HG02973 (cell line): Measurements from ENCODE around the gene STAB2.
"Not testable (repeated sequence)": the region's sequence is repeated elsewhere in the genome, so short reads cannot be mapped to it uniquely, and the experiment has no call there.

Source experiments
- ATAC-seq: cut with Tn5 transposase; IDR thresholded peaks from one replicate; pipeline ENCODE4 v1.9.1; 2021; ENCODE audit warnings: moderate library complexity; ENCODE audit not compliant: unreplicated experiment

STAB2 gene

DNA sequence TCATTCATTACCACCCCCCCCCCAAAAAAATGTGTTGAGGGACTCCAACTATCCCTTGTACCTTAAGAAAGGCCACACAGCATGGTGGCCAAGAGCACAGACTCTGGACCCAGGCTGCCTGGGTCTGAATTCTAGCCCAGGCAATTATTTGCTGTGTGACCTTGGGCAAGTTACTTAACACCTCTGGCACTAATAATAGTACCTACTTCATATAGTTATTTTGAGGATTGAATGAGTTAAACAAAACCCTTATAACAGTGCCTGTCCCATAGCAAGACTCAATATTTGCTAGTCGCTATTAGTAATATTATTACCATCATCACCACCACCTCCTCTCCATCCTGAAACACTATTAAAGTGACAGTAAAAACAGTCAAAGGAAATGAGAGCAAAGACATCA lies 216.8 kb downstream of the STAB2 start:
- ATAC-seq = no peak

DNA sequence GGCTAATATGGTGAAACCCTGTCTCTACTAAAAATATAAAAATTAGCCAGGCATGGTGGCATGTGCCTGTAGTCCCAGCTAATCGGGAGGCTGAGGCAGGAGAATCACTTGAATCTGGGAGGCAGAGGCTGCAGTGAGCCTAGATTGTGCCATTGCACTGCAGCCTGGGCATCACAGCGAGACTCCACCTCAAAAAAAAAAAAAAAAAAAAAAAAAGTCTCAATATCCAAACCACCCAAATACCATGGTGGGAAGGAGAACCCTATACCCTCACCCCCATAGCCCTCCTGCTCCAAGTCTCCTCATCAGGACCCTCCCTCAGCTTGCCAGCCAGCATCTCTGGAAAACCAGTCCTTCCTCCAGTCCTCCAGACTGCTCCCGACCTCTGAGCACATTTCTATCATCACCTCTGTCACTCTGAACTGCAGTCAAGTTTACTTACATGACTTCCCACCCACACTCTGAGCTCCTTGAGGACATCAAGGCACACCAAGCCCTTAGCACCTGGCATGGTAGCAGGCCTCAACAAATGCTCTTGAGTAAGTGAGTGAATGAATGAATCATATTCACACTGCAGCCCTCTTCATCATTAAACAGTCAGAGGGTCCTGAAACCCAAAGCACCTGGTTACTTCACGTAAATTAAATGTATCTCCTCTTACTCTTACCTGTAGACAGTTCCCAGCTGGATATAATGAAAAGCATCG lies 218.7 kb downstream of the STAB2 start:
- no peak for ATAC-seq

DNA sequence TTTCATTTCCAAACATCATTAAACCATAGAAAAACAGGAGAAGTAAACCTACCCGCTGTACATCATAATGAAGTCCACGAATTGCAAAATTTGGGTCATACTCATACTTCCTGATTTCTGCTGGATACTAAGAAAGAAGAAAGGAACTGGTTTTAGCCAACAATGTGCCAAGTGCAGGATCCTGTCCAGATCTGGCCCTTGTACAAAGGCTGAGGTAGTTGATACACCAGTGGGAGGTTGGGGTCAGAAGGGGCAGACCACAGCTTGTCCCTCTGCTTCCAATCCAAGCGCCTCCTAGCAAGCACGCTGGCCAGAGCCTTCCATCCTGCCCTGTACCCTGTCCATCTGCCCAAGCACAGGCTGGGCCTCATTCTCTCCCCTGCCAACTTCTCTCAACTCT lies 219.7 kb downstream of the STAB2 start:
- no peak for ATAC-seq

DNA sequence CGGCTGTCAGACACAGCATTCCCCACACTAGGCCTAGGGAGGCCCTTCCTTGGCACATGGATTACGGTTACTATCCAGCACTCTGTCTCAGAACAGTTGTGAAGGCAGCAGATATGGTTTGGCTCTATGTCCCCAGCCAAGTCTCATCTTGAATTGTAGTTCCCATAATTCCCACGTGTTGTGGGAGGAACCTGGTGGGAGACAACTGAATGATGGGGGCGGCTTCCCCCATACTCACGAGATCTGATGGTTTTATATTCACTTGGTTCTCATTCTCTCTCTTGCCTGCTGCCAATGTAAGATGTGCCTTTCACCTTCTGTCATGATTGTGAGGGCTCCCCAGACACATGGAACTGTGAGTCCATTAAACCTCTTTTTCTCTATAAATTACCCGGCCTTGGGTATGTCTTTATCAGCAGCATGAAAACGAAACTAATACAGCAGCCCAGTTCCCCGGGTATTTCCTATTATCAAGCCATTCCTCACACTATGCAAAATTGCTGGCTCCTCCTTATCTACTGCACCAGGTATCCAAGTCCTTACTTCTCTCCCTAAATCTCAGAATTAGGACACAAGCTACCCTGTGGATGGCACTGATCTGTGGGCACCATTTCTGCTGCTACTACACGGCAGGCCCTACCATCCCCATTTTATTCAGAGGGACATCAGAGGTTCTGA lies 220.6 kb downstream of the STAB2 start:
- no peak for ATAC-seq

DNA sequence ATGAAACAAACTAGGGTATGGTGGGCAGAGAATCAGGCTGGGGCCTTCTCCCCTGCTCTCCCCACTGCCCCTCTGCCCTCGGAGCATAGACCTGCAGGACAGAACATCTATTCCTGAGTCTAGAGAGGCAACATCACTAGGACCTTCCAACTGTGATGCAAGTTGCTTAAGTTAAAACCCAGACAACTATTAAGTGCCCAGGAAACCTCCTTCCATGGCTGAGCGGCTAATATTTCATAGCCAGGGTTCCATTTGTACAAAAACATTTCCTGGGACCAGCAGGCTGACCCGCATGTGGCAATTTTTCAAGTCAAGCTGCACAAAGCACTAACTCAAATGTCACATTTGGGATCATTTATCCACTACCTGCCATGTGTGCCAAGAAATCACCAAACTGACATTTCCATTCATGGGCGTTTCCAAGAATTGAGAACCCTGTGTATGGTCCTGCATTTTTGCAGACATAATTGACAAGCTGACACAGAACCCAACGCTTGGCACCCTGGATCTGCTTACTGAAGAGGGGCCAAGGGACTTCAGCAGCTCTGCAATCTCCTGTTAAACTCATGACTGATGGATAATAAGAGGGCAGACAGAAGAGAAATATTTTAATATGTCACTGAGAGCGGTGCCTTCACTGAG lies 221.3 kb downstream of the STAB2 start:
- no peak for ATAC-seq

DNA sequence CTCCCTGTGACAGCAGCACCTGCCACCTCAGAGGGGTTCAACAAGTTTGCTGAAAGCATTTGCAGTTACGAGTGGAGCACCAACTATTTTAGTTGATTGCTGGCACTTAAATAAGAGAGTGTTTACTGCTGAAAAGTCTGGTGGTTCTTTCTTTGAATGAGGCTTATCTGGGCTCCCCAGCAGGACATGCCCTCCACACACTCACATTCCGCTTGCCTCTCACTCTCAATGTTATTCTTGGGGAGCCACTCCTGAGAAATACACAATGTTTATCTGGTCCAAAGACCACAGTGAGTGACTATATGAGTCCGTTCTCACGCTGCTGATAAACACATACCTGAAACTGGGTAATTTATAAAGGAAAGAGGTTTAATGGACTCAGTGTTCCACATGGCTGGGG lies 222.1 kb downstream of the STAB2 start:
- ATAC-seq = no peak

DNA sequence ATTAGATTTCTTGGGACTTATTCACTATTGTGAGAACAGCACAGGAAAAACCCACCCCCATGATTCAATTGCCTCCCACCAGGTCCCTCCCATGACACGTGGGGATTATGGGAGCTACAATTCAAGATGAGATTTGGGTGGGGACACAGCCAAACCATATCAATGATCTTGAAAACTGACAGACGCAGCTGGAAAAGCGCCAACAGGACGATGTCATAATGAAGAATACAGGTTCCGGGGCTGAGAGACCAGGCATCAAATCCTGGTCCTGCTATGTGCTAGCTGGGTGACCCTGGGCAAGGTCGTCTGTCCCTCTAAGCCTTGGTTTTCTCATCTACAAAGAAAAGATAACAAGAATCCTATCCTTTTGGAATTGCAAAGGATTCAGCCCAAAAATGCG lies 222.6 kb downstream of the STAB2 start:
- ATAC-seq = not testable (repeated sequence)

DNA sequence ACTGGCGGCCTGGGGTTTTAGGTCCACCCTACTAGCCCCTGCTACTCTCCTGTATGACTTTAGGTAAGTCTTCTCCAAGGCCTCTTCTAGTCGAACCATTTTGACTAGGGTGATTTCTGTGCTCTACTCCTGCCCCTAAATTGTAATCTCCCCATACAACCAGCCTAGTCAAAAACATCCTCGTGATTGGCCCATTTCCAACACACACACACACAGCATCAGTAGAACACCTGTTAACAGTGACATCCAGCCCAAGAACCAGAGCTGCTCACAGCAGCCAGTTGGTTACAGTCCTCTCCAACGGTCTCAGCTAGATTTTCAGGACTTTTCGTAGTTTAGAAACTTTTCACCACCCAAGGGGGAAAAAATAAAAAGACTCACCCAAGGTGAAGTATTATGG lies 223.0 kb downstream of the STAB2 start:
- ATAC-seq = no peak

DNA sequence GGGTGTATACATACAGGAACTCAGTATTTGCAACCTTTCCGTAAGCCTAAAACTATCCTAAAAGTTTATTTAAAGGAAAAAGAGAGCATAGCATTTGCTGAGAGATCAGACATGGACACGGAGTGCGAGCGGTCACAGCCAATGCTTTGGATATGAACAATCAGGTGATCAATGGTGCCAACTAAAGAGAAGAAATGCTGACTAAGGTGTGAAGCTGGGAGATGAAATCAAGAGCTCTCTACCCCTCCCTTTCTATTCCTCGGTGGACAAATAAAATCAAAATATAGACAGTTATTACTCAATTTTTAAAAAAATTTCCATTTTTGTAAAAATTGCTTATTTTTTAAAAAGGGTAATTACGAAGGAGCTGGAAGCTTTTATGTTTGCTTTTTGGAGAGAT lies 224.7 kb downstream of the STAB2 start:
- no peak for ATAC-seq

DNA sequence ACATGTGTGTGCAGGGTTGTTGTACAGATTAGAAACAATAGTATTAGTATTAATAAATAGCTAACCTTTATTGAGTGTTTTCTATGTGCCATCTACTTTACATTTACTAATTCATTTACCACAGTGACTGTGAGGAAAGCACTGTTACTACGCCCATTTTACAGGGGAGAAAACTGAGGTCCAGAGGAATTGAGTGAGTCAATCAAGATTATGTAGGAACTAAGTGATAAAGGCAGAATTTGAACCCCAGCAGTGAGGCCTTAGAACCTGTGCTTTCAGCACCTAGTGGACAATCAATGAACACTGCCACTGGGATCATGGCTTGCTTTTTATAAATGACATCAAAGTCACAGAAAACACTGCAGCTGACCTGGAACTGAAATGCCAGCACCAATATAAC lies 225.7 kb downstream of the STAB2 start:
- no peak for ATAC-seq

DNA sequence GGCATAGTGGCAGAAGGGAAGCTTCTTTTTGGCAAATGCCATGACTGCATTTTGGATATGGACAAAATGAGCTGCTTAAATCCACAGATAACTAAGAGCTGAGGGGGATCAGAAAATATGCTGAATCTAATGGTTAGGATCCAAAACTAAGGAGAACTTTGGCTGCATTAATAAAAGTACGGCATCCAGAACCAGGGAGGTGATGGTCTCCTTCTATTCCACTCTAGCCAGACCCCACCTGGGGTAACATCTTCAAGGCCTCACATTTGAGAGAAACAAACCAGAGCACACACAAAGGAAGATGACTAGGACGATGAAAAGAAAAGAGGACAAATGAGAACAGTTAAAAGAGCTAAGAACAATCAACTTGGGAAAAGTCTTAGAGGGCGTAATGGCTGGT lies 226.4 kb downstream of the STAB2 start:
- ATAC-seq = no peak

DNA sequence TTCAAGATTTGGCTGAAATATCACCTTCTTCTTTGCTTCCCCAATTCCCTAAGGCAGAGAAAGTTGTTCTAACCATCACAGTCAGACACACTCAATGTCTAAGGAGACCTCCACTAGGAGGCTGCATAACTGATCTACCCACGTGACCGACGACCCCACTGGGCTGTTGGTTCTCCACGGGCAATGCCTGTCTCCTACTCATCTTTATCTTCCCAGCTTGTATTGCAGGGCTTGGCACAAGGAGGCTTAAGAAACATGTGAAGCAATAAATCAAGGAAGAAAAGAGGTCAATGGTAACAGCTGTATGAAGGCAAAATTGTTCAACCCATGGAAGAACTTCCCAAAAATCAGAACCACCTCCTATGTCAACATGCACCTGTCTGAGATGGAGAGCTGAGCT lies 226.9 kb downstream of the STAB2 start:
- no peak for ATAC-seq

DNA sequence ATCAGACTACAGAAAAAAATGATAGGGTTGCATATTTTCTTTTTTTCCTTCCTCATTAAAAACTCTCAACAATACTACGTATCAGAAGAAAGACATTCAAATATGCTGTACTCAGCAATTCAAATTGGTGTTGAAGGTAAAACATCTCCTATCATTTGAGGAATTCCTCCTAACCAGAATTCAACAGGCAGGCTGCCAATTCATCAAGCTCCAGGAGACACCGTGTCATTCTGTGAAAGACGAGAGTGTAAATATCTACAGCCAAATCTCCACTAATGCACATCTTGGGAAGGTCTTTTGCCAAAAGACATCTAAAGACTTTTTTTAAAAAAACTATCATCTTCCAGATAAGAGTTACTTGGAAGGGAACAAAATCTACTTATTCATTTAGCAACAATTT lies 227.4 kb downstream of the STAB2 start:
- ATAC-seq = no peak
